ENCODE measurements around the gene ICAM4. TPM values are rescaled to one million over a fixed set of nuclear protein-coding genes. Genes with fewer than 3 reads are reported as not detected.

ICAM4 gene
- total RNA-seq, 1 experiment from 2014 or later = 2.0 TPM

- Mint-ChIP-seq H3K4me3 (no peak overlapping the region), H3K27ac (no peak overlapping the region), H3K4me1 (peaks cover 19% of the 10 kb centered on the region), H3K9me3 (no peaks in the 10 kb centered on the region), H3K27me3 (ENCODE audit: low read depth) (peaks cover 46% of the 10 kb centered on the region), H3K36me3 (no peaks in the 10 kb centered on the region; the same call in 1 of the 2 replicates)
- TF ChIP-seq IRF1 (CRISPR knock-in tag; IDR thresholded peaks at IDR 0.05) (no peak), MYBL2 (CRISPR knock-in tag; IDR thresholded peaks at IDR 0.05) (no peak), MXD4 (CRISPR knock-in tag; IDR thresholded peaks at IDR 0.05; ENCODE audit: borderline replicate concordance) (no peak), SMAD3 (CRISPR knock-in tag; IDR thresholded peaks at IDR 0.05; ENCODE audit: borderline replicate concordance) (no peak), FOXJ3 (CRISPR knock-in tag; IDR thresholded peaks at IDR 0.05; ENCODE audit: borderline replicate concordance) (no peak), NR2C2 (CRISPR knock-in tag; IDR thresholded peaks at IDR 0.05) (no peak), NFATC4 (CRISPR knock-in tag; IDR thresholded peaks at IDR 0.05) (no peak), ZNF317 (CRISPR knock-in tag; IDR thresholded peaks at IDR 0.05; ENCODE audit: borderline replicate concordance, low read depth) (no peak), ZBTB43 (CRISPR knock-in tag; IDR thresholded peaks at IDR 0.05) (no peak), SOX15 (CRISPR knock-in tag; IDR thresholded peaks at IDR 0.05) (no peak), RORB (CRISPR knock-in tag; IDR thresholded peaks at IDR 0.05) (no peak), E2F1 (CRISPR knock-in tag; IDR thresholded peaks at IDR 0.05) (no peak), ZMAT4 (CRISPR knock-in tag; IDR thresholded peaks at IDR 0.05) (no peak), TCF7 (CRISPR knock-in tag; IDR thresholded peaks at IDR 0.05; ENCODE audit: low read depth) (no peak), ATF6 (CRISPR knock-in tag; IDR thresholded peaks at IDR 0.05) (no peak), TP53 (CRISPR knock-in tag; IDR thresholded peaks at IDR 0.05) (no peak), E2F5 (CRISPR knock-in tag; IDR thresholded peaks at IDR 0.05) (no peak), AFF4 (CRISPR knock-in tag; IDR thresholded peaks at IDR 0.05; ENCODE audit: borderline replicate concordance) (no peak), FOXP1 (CRISPR knock-in tag; IDR thresholded peaks at IDR 0.05; ENCODE audit: borderline replicate concordance) (no peak), OVOL2 (CRISPR knock-in tag; IDR thresholded peaks at IDR 0.05; ENCODE audit: borderline replicate concordance) (no peak)
- no peak for ATAC-seq
- no peak for DNase-seq (ENCODE audit: low spot score)
- CTCF ChIA-PET = interaction anchor here (1.0 to 9.0 kb wide), 5 partner anchors 14 to 131 kb away, joined by 3 to 180 read pairs (median 4); partner anchors contain the start of gene ICAM1
- POLR2A ChIA-PET = no interaction called here
Measured at GRCh38 chr19:10285393-10285792, 1.4 kb upstream of the ICAM4 start.
